Upper lobe of right lung (tissue), 1 donor: Measurements from ENCODE around the gene NKX2-3. TPM values are rescaled to one million over a fixed set of nuclear protein-coding genes. Genes with fewer than 3 reads are reported as not detected.

Source experiments
- ATAC-seq: fragments of 200-7000 bp; cut with Tn5 transposase; one replicate; pipeline ENCODE4 v1.9.1; 2020; ENCODE audit warnings: mild to moderate bottlenecking, moderate library complexity
- DNase-seq: peaks from one replicate; pipeline ENCODE4 v3.0.0-alpha.2; 2020
- H3K27ac ChIP-seq: fragments of 200-600 bp; one replicate; pipeline ENCODE4 v1.8.0; 2022
- H3K27me3 ChIP-seq: fragments of 200-600 bp; one replicate; pipeline ENCODE4 v1.8.0; 2022; ENCODE audit warnings: mild to moderate bottlenecking
- H3K36me3 ChIP-seq: fragments of 200-600 bp; one replicate; pipeline ENCODE4 v1.8.0; 2022
- H3K4me1 ChIP-seq: fragments of 200-600 bp; one replicate; pipeline ENCODE4 v1.8.0; 2022
- H3K4me3 ChIP-seq: fragments of 200-600 bp; one replicate; pipeline ENCODE4 v1.8.0; 2022; ENCODE audit warnings: mild to moderate bottlenecking
- H3K9me3 ChIP-seq: fragments of 200-600 bp; one replicate; pipeline ENCODE4 v1.8.0; 2022
- CTCF ChIP-seq: fragments of 200-600 bp; IDR thresholded peaks from one replicate; pipeline ENCODE4 v1.8.0; 2022; ENCODE audit warnings: antibody characterized with exemption
- intact Hi-C: fragments of 100-400 bp; cut with DNase I; formaldehyde crosslinking; loops from one replicate; pipeline ENCODE4 v1.11.0; 2022
- total RNA-seq: library from RNA; stranded (reverse); fragmentation: NEBNext Ultra II Directional; extraction: Animal tissue kit (Norgen Biotek cat#: 25700); gene quantifications from one replicate; pipeline ENCODE4 v1.2.1, GENCODE V29; 2021
- donor health status: DM: no; HTN: yes; CAD: no; lungs with severe emphysema.

The NKX2-3 gene
- total RNA-seq, 1 donor from 2014 or later, result 0.26 TPM

GRCh38 chr10:99562631-99563030, 29.9 kb downstream of the NKX2-3 start:
- DNase-seq, result no peak
- Histone ChIP-seq H3K36me3 (no peaks in the 10 kb centered on the region), H3K4me3 (no peak overlapping the region), H3K4me1 (no peaks in the 10 kb centered on the region), H3K9me3 (no peaks in the 10 kb centered on the region), H3K27me3 (peaks cover 5% of the 10 kb centered on the region), H3K27ac (no peak overlapping the region)
- no peak for TF ChIP-seq CTCF
- no peak for ATAC-seq
- intact Hi-C loops, result loop anchor here (10.0 kb wide), 1 partner anchor 52 kb away; no protein-coding TSS in a partner anchor

DNA sequence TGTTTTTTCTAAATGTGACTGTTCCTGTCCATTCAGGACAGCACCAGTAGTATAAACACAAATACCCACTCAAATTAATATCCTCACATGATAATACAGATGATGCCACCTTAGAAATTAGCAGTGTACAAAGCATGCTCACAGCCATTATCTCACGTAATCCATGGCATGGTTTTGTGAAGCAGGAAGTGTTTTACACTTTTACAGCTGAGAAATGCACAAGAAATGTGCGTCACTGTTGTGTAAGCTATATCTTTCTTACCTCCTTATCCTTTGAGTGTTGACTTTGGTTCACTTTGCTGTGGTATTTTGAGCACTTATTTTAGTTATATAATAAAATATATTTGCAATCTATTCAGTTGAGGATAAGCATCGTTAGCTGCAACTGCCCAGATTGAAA, 31.6 kb downstream of the NKX2-3 start:
- TF ChIP-seq CTCF, result no peak
- no peaks in the 10 kb centered on the region for H3K4me1 ChIP-seq
- H3K36me3 ChIP-seq, result no peaks in the 10 kb centered on the region
- no peak for ATAC-seq
- intact Hi-C loops, result loop anchor here (10.0 kb wide), 1 partner anchor 50 kb away; no protein-coding TSS in a partner anchor
- peaks cover 14% of the 10 kb centered on the region for H3K27me3 ChIP-seq
- no peak overlapping the region for H3K4me3 ChIP-seq
- H3K27ac ChIP-seq, result no peak overlapping the region
- DNase-seq, result no peak
- H3K9me3 ChIP-seq, result no peaks in the 10 kb centered on the region

GRCh38 chr10:99565166-99565565, 32.4 kb downstream of the NKX2-3 start:
- no peak overlapping the region for H3K4me3 ChIP-seq
- no peaks in the 10 kb centered on the region for H3K4me1 ChIP-seq
- ATAC-seq (no peak), DNase-seq (no peak)
- no peak for TF ChIP-seq CTCF
- H3K9me3 ChIP-seq, result no peaks in the 10 kb centered on the region
- intact Hi-C loops, result loop anchor here (10.0 kb wide), 1 partner anchor 50 kb away; no protein-coding TSS in a partner anchor
- no peak overlapping the region for H3K27ac ChIP-seq
- H3K36me3 ChIP-seq, result no peaks in the 10 kb centered on the region
- peaks cover 9% of the 10 kb centered on the region for H3K27me3 ChIP-seq

- Histone ChIP-seq H3K4me3 (no peak overlapping the region), H3K4me1 (no peaks in the 10 kb centered on the region), H3K9me3 (no peaks in the 10 kb centered on the region), H3K27ac (no peak overlapping the region), H3K36me3 (no peaks in the 10 kb centered on the region), H3K27me3 (peaks cover 24% of the 10 kb centered on the region)
- no peak for TF ChIP-seq CTCF
- ATAC-seq (no peak), DNase-seq (no peak)
- intact Hi-C loops, result loop anchor here (10.0 kb wide), 1 partner anchor 45 kb away; no protein-coding TSS in a partner anchor
Measured at GRCh38 chr10:99569253-99569939, 36.7 kb downstream of the NKX2-3 start.

- DNase-seq, result no peak
- TF ChIP-seq CTCF, result no peak
- no peak for ATAC-seq
- Histone ChIP-seq H3K4me3 (no peak overlapping the region), H3K9me3 (no peaks in the 10 kb centered on the region), H3K4me1 (no peaks in the 10 kb centered on the region), H3K27ac (no peak overlapping the region), H3K36me3 (no peaks in the 10 kb centered on the region), H3K27me3 (peaks cover 24% of the 10 kb centered on the region)
- intact Hi-C loops, result loop anchor here (10.0 kb wide), 1 partner anchor 45 kb away; no protein-coding TSS in a partner anchor
Measured at GRCh38 chr10:99569961-99570360, 37.2 kb downstream of the NKX2-3 start.
